ENCODE data around the gene UCHL1.
"Not testable (repeated sequence)": the region's sequence is repeated elsewhere in the genome, so short reads cannot be mapped to it uniquely, and the experiment has no call there.

Gene UCHL1

DNA sequence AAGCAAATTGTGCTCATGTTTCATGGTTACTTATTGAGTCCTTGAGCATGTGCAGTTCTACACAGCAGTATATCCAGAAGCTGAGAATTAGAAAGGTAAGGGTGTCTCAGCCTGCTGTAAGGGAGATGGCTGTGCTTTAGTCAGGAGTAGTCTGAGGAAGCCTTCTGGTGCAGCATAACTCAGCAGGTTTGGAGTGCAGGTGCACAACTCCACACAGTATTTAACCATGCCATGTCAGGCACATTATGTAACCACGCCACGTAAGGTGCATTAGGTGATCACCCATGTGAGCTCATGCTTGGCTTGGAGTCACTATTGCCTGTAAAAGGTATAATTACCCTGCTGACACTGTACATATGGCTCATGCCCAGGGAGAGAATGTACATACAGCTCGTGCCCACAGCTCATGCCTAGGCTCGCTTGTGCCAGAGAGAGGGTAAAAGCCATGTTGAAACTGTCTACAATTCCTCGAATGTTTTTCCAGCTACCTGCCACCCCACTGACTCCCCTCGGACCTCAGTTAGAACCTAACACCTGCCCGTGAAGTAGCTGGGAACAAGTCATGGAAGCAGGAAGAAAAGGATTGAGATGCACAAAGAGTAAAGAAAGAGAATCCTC, 37.8 kb downstream of the UCHL1 start:
- no peak for DNase-seq

DNA sequence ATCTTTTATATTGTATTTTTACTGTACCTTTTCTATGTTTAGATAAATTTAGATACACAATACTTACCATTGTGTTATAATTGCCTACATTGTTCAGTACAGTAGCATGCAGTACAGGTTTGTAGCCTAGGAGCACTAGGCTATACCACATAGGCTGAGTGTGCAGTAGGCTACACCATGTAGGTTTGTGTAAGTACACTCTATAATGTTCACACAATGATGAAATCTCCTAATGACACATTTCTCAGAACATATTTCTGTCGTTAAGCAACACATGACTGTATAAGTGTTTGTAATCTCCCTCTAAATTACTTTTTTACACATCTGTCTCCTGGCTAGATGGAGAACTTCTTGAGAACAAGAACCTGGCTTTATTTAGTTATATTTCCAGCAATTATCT, 40.3 kb downstream of the UCHL1 start:
- DNase-seq = no peak

DNA sequence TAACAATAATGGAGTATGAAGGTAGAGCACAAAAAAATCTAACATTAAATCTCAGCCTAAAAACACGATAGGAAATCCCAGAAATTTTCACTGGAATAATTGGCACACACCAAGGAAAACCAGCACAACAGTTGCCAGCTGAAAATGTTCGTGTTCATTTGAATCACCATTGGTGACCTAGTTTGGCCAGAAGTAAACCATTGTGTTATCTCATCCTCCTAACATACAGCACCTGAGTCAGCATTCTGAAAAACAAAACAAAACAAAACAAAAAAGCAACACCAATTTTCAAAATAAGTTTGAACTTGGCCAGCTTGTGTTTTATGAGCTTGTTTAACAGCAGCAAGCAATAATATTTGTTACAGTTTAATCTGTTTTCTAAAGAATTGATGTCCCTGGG, 41.1 kb downstream of the UCHL1 start:
- no peak for DNase-seq

DNA sequence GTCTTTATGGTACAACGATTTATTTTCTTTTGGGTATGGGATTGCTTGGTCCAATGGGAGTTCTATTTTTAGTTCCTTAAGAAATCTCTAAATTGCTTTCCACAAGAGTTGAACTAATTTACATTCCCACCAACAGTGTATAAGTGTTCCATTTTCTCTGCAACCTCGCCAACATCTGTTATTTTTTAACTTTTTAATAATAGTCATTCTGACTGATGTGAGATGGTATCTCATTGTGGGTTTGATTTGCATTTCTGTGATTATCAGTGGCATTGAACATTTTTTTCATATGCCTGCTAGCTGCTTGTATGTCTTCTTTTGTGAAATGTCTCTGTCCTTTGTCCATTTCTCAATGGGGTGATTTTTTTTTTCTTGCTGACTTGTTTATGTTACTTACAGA, 42.8 kb downstream of the UCHL1 start:
- DNase-seq = no peak

DNA sequence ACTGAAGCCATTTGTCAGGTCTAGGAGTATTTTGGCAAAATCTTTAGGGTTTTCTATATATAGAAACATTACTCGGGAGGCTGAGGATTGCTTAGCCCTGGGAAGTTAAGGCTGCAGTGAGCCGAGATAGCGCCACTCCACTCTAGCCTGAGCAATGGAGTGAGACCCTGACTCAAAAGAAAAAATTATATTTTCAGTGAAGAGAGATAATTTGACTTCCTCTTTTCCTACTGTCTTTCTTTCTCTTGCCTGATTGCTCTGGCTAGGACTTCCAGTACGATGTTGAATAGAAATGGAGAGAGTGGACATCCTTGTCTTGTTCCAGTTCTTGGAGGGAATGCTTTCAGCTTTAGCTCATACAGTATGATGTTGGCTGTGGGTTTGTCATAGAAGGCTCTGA, 44.4 kb downstream of the UCHL1 start:
- no peak for DNase-seq

DNA sequence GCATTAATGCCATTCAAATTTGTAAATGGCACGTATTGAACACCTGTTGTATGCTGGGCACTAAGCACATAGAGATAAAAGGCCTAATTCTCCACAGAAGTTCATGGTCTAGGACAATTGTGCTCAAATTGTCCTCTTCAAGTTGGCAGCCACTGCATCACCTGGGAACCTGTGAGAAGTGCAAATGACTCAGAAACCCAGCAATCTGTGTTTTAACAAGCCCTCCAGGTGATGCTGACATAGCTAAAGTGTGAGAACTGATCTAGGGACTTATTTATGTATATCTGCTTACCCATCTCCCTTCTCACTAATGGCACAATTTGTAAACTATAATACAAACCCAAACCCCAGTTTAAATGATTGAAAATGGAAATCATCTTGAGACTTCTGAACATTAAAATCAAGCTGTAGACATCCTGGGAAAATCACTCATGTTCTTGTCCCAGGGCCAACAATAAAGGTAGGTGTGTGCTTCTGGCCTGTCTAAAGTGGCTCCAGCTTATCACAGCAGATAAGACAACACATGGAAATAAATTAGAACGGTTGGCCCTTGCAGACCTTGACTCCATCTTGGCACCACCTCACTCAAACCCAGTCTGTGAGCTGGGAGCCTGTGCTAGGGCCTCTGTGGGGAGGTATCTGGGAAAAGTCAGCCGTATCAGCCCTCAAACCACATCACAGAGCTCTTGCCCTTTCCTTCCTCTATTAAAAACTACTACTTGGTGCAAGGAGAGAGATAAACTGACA, 46.8 kb downstream of the UCHL1 start:
- no peak for DNase-seq

DNA sequence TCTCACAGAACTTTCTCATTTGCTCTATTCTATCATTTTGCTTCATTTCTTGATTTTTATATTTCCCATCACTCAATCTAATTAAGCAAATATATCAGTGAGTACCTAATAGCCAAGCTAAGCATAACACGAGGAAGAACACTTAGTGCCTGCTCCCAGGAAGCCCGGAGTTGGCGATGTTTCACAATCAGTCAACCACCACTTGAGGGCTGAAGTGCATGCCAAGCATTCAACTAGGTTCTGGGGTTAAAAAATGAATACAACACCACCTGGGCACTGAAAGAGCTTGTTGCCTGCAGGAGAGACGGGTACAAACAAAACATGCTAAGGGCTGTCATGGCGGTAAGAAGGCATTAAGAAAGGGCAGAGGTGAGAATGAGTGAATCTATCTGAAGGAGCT, 47.5 kb downstream of the UCHL1 start:
- no peak for DNase-seq

DNA sequence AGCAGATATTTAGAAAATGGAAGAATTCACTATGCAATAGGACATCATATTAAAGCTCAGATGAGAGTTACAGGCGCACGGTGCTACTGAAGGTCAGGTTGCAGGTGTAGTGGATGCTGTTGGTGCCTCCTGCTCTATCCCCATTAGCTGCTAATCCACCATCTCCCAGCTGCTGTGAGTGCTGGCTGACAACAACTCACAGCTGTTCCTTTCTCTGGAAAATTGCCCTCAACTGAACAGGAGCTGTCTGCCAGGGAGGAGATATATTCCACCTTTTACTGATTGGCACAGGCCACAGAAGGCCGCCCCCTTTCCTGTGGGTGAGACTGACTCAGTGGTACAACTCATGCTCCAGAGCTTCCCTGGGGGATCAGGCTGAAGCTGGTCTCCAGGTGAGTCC, 48.7 kb downstream of the UCHL1 start:
- DNase-seq = peak; percentile 56

DNA sequence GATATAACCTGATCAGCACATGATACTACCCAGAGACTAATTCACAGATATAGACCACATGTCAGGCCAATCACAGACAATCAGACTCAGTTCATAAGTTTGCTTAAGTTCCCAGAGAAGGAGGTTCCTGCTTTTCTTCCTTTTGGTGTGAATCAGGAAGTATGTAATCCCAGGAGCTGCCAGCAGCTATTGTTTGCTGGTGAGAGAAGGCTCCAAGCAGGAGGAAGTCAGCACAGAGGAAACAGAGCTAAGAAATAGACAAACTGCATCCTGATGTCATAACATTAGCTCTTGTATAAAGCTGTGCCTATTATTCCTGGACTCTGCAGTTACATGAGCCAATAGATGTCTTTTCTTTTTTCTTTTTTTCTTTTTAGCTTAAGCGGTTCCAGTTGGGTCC, 50.9 kb downstream of the UCHL1 start:
- no peak for DNase-seq

DNA sequence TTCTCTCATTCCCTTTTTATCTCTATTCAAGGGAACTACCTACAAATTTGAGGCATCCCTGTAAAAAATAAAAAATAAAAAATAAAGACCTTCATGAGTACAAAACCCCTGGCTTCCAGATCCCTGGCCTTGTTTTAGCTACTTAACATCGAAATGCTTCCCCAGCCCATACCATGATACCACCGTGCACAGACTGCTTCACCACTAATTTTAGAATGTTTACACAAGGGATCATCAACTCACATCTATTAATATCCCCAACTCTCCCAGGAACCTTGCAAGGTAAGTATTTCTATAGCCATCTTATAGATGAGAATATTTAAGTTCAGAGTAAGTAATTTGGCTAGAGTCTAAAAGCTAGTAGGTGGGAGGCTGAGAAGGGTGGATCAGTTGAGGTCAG, 51.7 kb downstream of the UCHL1 start:
- DNase-seq = no peak

DNA sequence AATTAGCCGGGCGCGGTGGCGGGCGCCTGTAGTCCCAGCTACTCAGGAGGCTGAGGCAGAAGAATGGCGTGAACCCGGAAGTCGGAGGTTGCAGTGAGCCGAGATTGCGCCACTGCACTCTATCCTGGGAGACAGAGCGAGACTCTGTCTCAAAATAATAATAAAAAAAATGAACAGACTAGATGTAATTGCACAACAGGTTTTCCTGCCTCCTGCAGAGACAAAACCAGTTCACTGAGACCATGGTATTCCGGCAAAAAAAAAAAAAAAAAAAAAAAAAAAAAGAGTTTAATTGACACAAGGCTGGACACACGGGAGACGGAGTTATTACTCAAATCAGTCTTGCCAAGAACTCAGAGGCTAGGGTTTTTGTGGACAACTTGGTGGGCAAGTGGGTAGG, 58.7 kb downstream of the UCHL1 start:
- DNase-seq = not testable (repeated sequence)

DNA sequence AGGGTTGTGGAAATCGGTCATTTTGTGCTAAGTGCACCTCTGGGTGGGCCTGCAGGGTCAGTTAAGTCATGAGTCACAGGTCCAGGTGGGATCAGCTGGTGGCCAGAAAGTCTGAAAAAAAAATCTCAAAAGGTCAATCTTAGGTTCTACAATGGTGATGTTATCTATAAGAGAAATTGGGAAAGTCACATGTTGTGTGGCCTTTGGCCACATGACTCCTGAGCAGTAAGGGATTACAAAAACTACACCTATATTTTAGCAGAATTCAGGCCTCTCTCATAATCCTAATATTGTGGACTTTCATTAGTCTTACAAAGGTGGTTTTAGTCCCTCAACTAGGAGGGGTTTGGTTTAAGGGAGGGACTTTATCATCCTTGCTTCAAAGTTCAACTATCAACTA, 59.1 kb downstream of the UCHL1 start:
- DNase-seq = no peak

Data from right hindlimb (tissue), 1 donor.